ENCODE measurements around the gene CDH10. TPM values are rescaled to one million over a fixed set of nuclear protein-coding genes. Genes with fewer than 3 reads are reported as not detected.

Gene CDH10
- total RNA-seq, 1 experiment from 2014 or later, result 0.31 TPM

- H2BK5ac ChIP-seq (ENCODE audit: insufficient read length, low read length), result no peak overlapping the region
- H3T11ph ChIP-seq (ENCODE audit: low read length), result no peak overlapping the region
- no CpG with 5 or more reads among the region's 1 CpG for WGBS (ENCODE audit: extremely low coverage, insufficient read length, low lambda C conversion rate)
- 0 out of 4 replicates have a peak, but pooled peaks cover 0 to 3% of the 10 kb centered on the region in 2 experiments for H3K4me1 Mint-ChIP-seq
- no peaks in the 10 kb centered on the region for H3K36me3 Mint-ChIP-seq (ENCODE audit: insufficient read depth in 1 of 3, low read depth in 3 of 3)
- H3K56ac ChIP-seq (ENCODE audit: insufficient read length, low read depth, low read length), result no peak overlapping the region
- H2BK120ac ChIP-seq (ENCODE audit: low read depth, low read length, poor library complexity, severe bottlenecking), result no peak overlapping the region
- H3K79me2 ChIP-seq (ENCODE audit: insufficient read depth, low read length), result no peaks in the 10 kb centered on the region
- H3K23me2 ChIP-seq (ENCODE audit: insufficient read length, low read depth, low read length, poor library complexity, severe bottlenecking), result no peaks in the 10 kb centered on the region
- H3K4ac ChIP-seq (ENCODE audit: low read depth, low read length), result no peak overlapping the region
- no peak overlapping the region for H3K18ac ChIP-seq (ENCODE audit: insufficient read length, low read depth, low read length)
- H2BK20ac ChIP-seq (ENCODE audit: low read depth, low read length, poor library complexity, severe bottlenecking), result no peak overlapping the region
- H3K4me3 Mint-ChIP-seq, result no peak overlapping the region
- H3K27me3 ChIP-seq (ENCODE audit: insufficient read depth, low read length), result no peaks in the 10 kb centered on the region
- H3K9ac ChIP-seq (ENCODE audit: extremely low read depth, insufficient read length, low read length), result no peak overlapping the region
- no peak overlapping the region for H4K8ac ChIP-seq (replicated peaks; ENCODE audit: insufficient read length, low read depth, low read length)
- H4K20me1 ChIP-seq (ENCODE audit: control insufficient read depth, insufficient read depth, insufficient read length), result no peaks in the 10 kb centered on the region
- no peak for TF ChIP-seq CTCF (conservative IDR thresholded peaks at IDR 0.05)
- H2AFZ ChIP-seq (ENCODE audit: low read length), result no peak overlapping the region
- no peak overlapping the region for H3K14ac ChIP-seq (ENCODE audit: insufficient read depth, low read length)
- H3K4me2 ChIP-seq (ENCODE audit: insufficient read depth, insufficient read length, low read length), result no peak overlapping the region
- H3K27ac ChIP-seq (ENCODE audit: insufficient read length, low read depth, low read length), result no peak overlapping the region
- H2AK5ac ChIP-seq (ENCODE audit: insufficient read length, low read length), result no peak overlapping the region
- H3K4me1 ChIP-seq (ENCODE audit: insufficient read depth, low read length), result no peaks in the 10 kb centered on the region
- no peaks in the 10 kb centered on the region for H3K9me3 Mint-ChIP-seq
- H2BK12ac ChIP-seq (ENCODE audit: insufficient read length, low read depth, low read length), result no peak overlapping the region
- H3K79me1 ChIP-seq (ENCODE audit: insufficient read depth, low read depth, low read length, poor library complexity, severe bottlenecking), result no peaks in the 10 kb centered on the region
- H4K91ac ChIP-seq (ENCODE audit: insufficient read length, low read depth, low read length), result no peak overlapping the region
- no peak for DNase-seq
- H3K27ac Mint-ChIP-seq, result no peak overlapping the region
- no peak overlapping the region for H2BK15ac ChIP-seq (ENCODE audit: low read depth, low read length)
- H3K9me3 ChIP-seq (ENCODE audit: control insufficient read depth, low read depth, low read length), result no peaks in the 10 kb centered on the region
- H4K5ac ChIP-seq (ENCODE audit: insufficient read length, low read depth, low read length), result no peak overlapping the region
- no peak overlapping the region for H3K23ac ChIP-seq (ENCODE audit: insufficient read length, low read depth, low read length)
- no peaks in the 10 kb centered on the region for H3K27me3 Mint-ChIP-seq (ENCODE audit: low read depth)
Measured at GRCh38 chr5:24538346-24538745, 106.4 kb downstream of the CDH10 start.

Data from H9 (cell line).